GM18526 (cell line): ENCODE results near the gene SNX32.

Experiments used
- POLR2A ChIP-seq: IDR thresholded peaks from 3 replicates; pipeline ENCODE4 v1.6.1; 2011; ENCODE audit not compliant: insufficient read length; ENCODE audit errors: extremely low read depth

SNX32 gene

GRCh38 chr11:65793625-65794400 lies 40.0 kb upstream of the SNX32 start:
- TF ChIP-seq POLR2A = no peak

GRCh38 chr11:65794570-65795510 lies 38.9 kb upstream of the SNX32 start:
- no peak for TF ChIP-seq POLR2A

- TF ChIP-seq POLR2A = no peak
Observed at GRCh38 chr11:65796726-65797601, 36.8 kb upstream of the SNX32 start.

GRCh38 chr11:65797711-65798110 lies 36.1 kb upstream of the SNX32 start:
- no peak for TF ChIP-seq POLR2A

GRCh38 chr11:65798882-65799281 lies 34.9 kb upstream of the SNX32 start:
- no peak for TF ChIP-seq POLR2A

GRCh38 chr11:65801153-65801987 lies 32.4 kb upstream of the SNX32 start:
- TF ChIP-seq POLR2A = no peak

- no peak for TF ChIP-seq POLR2A
Observed at GRCh38 chr11:65802841-65803240, 30.9 kb upstream of the SNX32 start.

- no peak for TF ChIP-seq POLR2A
Observed at GRCh38 chr11:65803797-65804492, 29.8 kb upstream of the SNX32 start.

- TF ChIP-seq POLR2A = no peak
Observed at GRCh38 chr11:65806979-65807378, 26.8 kb upstream of the SNX32 start.

GRCh38 chr11:65808744-65809341 lies 24.9 kb upstream of the SNX32 start:
- TF ChIP-seq POLR2A = no peak

GRCh38 chr11:65809496-65809895 lies 24.3 kb upstream of the SNX32 start:
- no peak for TF ChIP-seq POLR2A

- TF ChIP-seq POLR2A = no peak
Observed at GRCh38 chr11:65810046-65810868, 23.5 kb upstream of the SNX32 start.
